Stimulated activated effector memory CD8-positive, alpha-beta T cell treated with anti-CD3 and anti-CD28 coated beads, Interleukin-12 subunit alpha, Interleukin-12 subunit beta, amount 100 ng/mL, for 72 hours (primary cell): ENCODE results near the gene MT1HL1.

Experiments
- ATAC-seq: fragments of 150-1000 bp; cut with Tn5 transposase; 2 replicates; pipeline ENCODE4 v1.10.0; 2021
- DNase-seq, 2 donors: peaks; one replicate each; pipeline ENCODE4 v3.0.0; 2021 to 2022; ENCODE audit warnings: low spot score in 2 of 2
- H3K27ac Mint-ChIP-seq: one replicate; pipeline ENCODE4 v1.8.0; 2022; ENCODE audit warnings: mild to moderate bottlenecking, mixed read lengths
- H3K36me3 Mint-ChIP-seq: one replicate; pipeline ENCODE4 v1.8.0; 2022; ENCODE audit warnings: mild to moderate bottlenecking, mixed read lengths
- H3K4me1 Mint-ChIP-seq: one replicate; pipeline ENCODE4 v1.8.0; 2022; ENCODE audit warnings: mixed read lengths
- H3K4me3 Mint-ChIP-seq: one replicate; pipeline ENCODE4 v1.8.0; 2022; ENCODE audit warnings: mild to moderate bottlenecking, mixed read lengths
- H3K9me3 Mint-ChIP-seq: one replicate; pipeline ENCODE4 v1.8.0; 2022; ENCODE audit warnings: mixed read lengths

Gene MT1HL1

DNA sequence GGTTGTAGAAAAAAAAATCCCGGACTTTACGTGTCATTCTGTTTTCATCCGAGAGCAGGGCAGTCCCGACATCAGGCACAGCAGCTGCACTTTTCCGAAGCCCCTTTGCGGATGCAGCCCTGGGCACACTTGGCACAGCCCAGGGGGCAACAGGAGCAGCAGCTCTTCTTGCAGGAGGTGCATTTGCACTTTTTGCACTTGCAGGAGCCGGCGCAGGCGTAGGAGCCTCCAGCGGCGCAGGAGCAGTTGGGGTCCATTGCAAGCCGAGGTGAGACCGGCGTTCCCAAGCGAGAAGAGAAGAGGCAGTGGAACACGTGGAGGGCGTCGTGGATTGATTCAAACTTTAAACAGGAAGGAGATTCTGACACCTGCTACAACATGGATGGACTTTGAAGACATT lies at the start of gene MT1HL1:
TSS of gene MT1HL1 (minus strand) at position 326 of the 400 bp plus-strand sequence. CDS start at position 257, 69 bp downstream.
- Mint-ChIP-seq H3K4me3 (no peak within 1 kb of the TSS), H3K9me3 (no peaks in the 10 kb centered on the region), H3K36me3 (no peaks in the 10 kb centered on the region), H3K27ac (no peak within 1 kb of the TSS), H3K4me1 (no peaks in the 10 kb centered on the region)
- no peak for DNase-seq
- ATAC-seq, result no peak

GRCh38 chr1:237050915-237051314 lies 46.7 kb upstream of the MT1HL1 start:
- Mint-ChIP-seq H3K4me1 (no peaks in the 10 kb centered on the region), H3K36me3 (no peaks in the 10 kb centered on the region), H3K4me3 (no peak overlapping the region), H3K27ac (no peak overlapping the region), H3K9me3 (no peaks in the 10 kb centered on the region)
- DNase-seq (no peak), ATAC-seq (no peak)

DNA sequence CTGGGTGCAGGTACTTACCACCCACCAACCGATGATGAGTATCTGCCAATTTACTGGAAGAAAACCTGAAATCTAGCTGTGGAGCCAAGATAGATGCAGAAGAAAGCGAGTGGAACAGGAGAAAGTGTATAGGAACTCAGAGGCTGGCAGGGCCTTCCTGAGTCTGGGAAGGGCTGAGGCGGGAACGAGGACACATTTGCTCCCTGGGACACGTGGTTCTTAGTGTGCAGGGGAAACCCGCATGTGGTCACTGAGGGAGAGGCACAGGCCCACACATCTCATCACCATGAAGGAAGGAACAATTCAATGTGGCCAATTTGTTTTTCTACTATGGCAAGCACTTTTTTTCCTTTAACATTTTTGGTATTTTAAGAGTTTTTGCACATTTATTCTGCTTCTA lies 45.9 kb upstream of the MT1HL1 start:
- no peaks in the 10 kb centered on the region for H3K36me3 Mint-ChIP-seq
- no peaks in the 10 kb centered on the region for H3K4me1 Mint-ChIP-seq
- no peak overlapping the region for H3K27ac Mint-ChIP-seq

DNA sequence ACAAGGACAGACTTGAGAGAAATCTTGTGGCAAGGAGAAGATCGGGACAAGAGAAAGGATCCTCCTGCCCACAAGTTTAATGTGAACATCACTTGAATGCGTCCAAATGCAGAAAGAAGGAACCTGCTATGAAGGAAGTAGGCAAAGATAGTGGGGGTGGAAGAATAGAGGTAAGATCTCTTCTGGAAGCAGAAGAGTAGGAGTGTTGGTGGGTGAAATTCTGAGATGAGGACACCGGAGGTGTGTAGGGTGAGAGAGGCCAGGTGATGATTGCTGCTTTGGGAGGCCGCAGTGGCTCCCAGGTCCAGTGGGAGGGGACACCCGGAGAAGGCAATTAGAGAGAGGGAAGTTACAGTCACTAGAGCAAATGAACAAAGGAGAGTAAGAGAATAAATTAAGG lies 44.6 kb upstream of the MT1HL1 start:
- H3K4me3 Mint-ChIP-seq, result no peak overlapping the region
- no peaks in the 10 kb centered on the region for H3K9me3 Mint-ChIP-seq
- DNase-seq, result no peak
- no peak for ATAC-seq
- H3K36me3 Mint-ChIP-seq, result no peaks in the 10 kb centered on the region
- H3K4me1 Mint-ChIP-seq, result no peaks in the 10 kb centered on the region
- no peak overlapping the region for H3K27ac Mint-ChIP-seq

More for the DNA sequence above, 45.9 kb upstream of the MT1HL1 start:
- DNase-seq (no peak), ATAC-seq (no peak)
- Mint-ChIP-seq H3K4me3 (no peak overlapping the region), H3K9me3 (no peaks in the 10 kb centered on the region)

- ATAC-seq (no peak), DNase-seq (no peak)
- Mint-ChIP-seq H3K9me3 (no peaks in the 10 kb centered on the region), H3K4me3 (no peak overlapping the region), H3K36me3 (no peaks in the 10 kb centered on the region), H3K4me1 (peaks cover 10% of the 10 kb centered on the region), H3K27ac (no peak overlapping the region)
Measured at GRCh38 chr1:237045278-237046016, 41.2 kb upstream of the MT1HL1 start.

GRCh38 chr1:237043846-237044636 lies 39.8 kb upstream of the MT1HL1 start:
- Mint-ChIP-seq H3K4me1 (peaks cover 10% of the 10 kb centered on the region), H3K36me3 (no peaks in the 10 kb centered on the region), H3K4me3 (no peak overlapping the region), H3K9me3 (no peaks in the 10 kb centered on the region), H3K27ac (no peak overlapping the region)
- no peak for ATAC-seq
- no peak for DNase-seq

DNA sequence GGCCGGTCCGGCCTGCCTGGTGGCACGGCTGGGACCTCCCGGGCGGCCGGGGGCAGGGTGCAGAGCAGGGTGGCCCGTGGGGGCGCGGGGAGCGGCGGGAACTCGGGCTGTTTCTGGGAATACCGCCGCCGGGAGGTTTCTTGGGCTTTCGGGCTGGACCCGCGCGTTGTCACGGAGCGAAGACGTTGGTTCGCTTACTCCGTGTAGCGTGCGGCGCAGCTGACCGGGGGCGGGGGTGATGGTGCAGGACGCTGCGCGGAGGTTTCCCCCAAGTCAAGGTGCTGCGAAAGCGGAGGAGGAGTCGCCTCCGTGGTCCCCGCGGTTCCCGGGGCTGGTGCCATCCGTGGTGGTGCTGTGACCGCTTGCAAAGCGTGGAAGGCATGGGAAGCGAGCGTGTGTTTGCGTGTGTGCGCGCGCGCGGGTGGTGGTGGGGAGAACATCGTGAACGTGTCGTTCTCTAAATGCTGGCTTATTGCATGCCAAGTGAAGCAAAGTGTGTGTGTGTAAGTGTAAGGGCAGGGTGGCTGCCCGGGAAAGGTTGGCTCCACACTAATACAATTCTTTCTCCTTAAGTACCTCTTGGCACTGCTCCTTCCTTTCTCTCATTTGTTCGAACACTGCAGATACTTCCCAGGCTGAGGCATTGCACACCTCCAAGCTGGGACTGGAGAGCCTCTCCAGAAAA lies 38.8 kb upstream of the MT1HL1 start:
- ATAC-seq, result peak; percentile 24
- Mint-ChIP-seq H3K9me3 (no peaks in the 10 kb centered on the region), H3K4me1 (peaks cover 10% of the 10 kb centered on the region), H3K27ac (no peak overlapping the region), H3K36me3 (no peaks in the 10 kb centered on the region), H3K4me3 (no peak overlapping the region)
- DNase-seq, result no peak

DNA sequence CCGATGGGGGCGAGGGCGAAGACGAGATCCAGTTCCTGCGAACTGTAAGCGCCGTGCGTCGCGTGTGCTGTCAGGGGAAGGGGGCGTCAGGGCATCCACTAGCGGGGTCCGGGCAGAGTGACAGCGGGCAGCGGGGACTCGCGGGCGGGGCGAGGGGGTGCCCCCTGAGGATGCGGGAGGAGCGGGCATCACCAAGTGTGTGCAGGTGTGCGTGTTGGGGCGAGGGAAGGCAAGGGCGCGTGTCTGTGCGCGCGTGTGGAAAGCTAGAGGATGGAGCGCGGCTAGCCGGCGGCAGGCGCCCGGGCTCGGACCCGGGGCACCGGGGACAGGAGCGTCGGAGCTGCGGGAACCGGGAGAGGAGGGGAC lies 38.3 kb upstream of the MT1HL1 start:
- DNase-seq, result no peak
- H3K4me1 Mint-ChIP-seq, result peaks cover 10% of the 10 kb centered on the region
- H3K4me3 Mint-ChIP-seq, result no peak overlapping the region
- H3K27ac Mint-ChIP-seq, result no peak overlapping the region
- peak; percentile 36 for ATAC-seq
- no peaks in the 10 kb centered on the region for H3K9me3 Mint-ChIP-seq
- no peaks in the 10 kb centered on the region for H3K36me3 Mint-ChIP-seq

- peaks cover 10% of the 10 kb centered on the region for H3K4me1 Mint-ChIP-seq
- H3K9me3 Mint-ChIP-seq, result no peaks in the 10 kb centered on the region
- H3K27ac Mint-ChIP-seq, result no peak within 1 kb of the TSS
- H3K36me3 Mint-ChIP-seq, result no peaks in the 10 kb centered on the region
- no peak within 1 kb of the TSS for H3K4me3 Mint-ChIP-seq
- DNase-seq (no peak), ATAC-seq (peak; percentile 40)
Measured at GRCh38 chr1:237041795-237042525, 37.7 kb upstream of the MT1HL1 start, which contains the start of gene RYR2. TSS of gene RYR2 (plus strand) at chr1:237042184. CDS start at chr1:237042522, 338 bp downstream.

GRCh38 chr1:237041461-237041794 lies 37.2 kb upstream of the MT1HL1 start:
- Mint-ChIP-seq H3K27ac (no peak overlapping the region), H3K4me3 (no peak overlapping the region), H3K36me3 (no peaks in the 10 kb centered on the region), H3K9me3 (no peaks in the 10 kb centered on the region), H3K4me1 (peaks cover 10% of the 10 kb centered on the region)
- no peak for ATAC-seq
- DNase-seq, result no peak

DNA sequence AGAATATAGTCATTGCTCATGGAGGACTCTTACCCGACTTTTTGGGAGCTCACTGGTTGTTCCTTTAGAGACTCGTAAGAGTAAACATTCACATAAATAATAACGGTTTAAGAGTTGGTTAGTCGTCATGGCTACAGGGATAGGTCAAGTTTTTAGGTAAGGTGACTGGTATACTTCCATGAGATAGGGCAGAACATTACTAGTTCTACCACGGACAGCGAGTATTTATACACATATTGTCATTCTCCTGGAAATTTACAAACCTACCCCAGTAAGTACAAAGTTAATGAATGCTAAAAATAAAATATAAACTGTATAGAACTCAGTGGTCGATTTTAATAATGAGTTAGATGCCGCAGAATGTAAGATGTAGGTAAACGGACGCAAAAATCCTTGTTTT lies 36.6 kb upstream of the MT1HL1 start:
- DNase-seq (no peak), ATAC-seq (no peak)
- peaks cover 10% of the 10 kb centered on the region for H3K4me1 Mint-ChIP-seq
- no peak overlapping the region for H3K4me3 Mint-ChIP-seq
- H3K9me3 Mint-ChIP-seq, result no peaks in the 10 kb centered on the region
- no peak overlapping the region for H3K27ac Mint-ChIP-seq
- H3K36me3 Mint-ChIP-seq, result no peaks in the 10 kb centered on the region

GRCh38 chr1:237038211-237038610 lies 34.0 kb upstream of the MT1HL1 start:
- H3K4me1 Mint-ChIP-seq, result peaks cover 4% of the 10 kb centered on the region
- DNase-seq (no peak), ATAC-seq (no peak)
- no peaks in the 10 kb centered on the region for H3K36me3 Mint-ChIP-seq
- H3K27ac Mint-ChIP-seq, result no peak overlapping the region
- no peaks in the 10 kb centered on the region for H3K9me3 Mint-ChIP-seq
- no peak overlapping the region for H3K4me3 Mint-ChIP-seq

- no peaks in the 10 kb centered on the region for H3K9me3 Mint-ChIP-seq
- H3K4me1 Mint-ChIP-seq, result no peaks in the 10 kb centered on the region
- H3K4me3 Mint-ChIP-seq, result no peak overlapping the region
- H3K27ac Mint-ChIP-seq, result no peak overlapping the region
- H3K36me3 Mint-ChIP-seq, result no peaks in the 10 kb centered on the region
- DNase-seq (no peak), ATAC-seq (no peak)
Measured at GRCh38 chr1:237035759-237036158, 31.5 kb upstream of the MT1HL1 start.

DNA sequence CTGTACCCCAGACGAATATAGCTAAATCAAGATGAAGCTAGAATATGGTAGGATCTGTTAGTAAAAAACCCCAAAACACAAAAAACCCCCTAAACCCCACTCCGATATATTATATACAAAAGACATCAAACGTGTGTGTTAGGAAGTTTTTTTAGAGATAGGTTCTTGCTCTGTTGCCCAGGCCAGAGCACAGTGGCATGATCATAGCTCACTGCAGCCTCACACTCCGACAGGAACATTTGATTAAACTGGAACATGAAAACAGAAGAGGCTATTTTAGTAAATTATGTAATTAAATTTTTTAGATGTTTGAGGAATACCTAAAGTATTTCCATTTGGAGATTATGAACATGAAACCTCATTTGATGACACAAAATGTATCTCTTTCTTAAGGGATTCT lies 29.6 kb upstream of the MT1HL1 start:
- no peak for DNase-seq
- no peaks in the 10 kb centered on the region for H3K4me1 Mint-ChIP-seq
- no peak overlapping the region for H3K27ac Mint-ChIP-seq
- no peak for ATAC-seq
- no peak overlapping the region for H3K4me3 Mint-ChIP-seq
- no peaks in the 10 kb centered on the region for H3K9me3 Mint-ChIP-seq
- H3K36me3 Mint-ChIP-seq, result no peaks in the 10 kb centered on the region

DNA sequence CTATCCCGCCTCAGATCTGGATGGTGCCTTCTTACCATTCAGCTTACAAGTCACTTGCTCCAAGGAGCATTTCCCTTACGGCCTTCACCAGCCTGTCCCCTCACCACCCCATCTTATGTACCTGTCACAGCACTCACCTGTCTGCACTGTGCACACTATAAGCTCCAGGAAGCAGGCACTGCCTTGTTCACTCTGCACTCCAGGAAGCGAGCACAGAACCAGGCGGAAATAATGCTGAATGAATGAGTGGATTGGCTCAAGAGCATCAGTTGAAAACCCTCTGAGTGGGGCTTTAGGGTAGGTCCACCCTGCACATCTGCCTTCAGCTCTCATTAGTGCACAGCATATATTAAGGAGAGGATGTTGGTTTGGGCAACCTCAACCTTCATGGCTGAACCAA lies 28.8 kb upstream of the MT1HL1 start:
- Mint-ChIP-seq H3K4me3 (no peak overlapping the region), H3K4me1 (no peaks in the 10 kb centered on the region), H3K9me3 (no peaks in the 10 kb centered on the region), H3K27ac (no peak overlapping the region), H3K36me3 (no peaks in the 10 kb centered on the region)
- no peak for DNase-seq
- ATAC-seq, result no peak
